ENCODE data around the gene DIS3L2. TPM values are rescaled to one million over a fixed set of nuclear protein-coding genes. Genes with fewer than 3 reads are reported as not detected.

Gene DIS3L2
- total and polyA plus RNA-seq, 8 donors: 25.2 to 43.4 (median 36.3) TPM

- intact Hi-C loops (cut with DNase I): no loop called here
- no peaks in the 10 kb centered on the region for H3K27me3 ChIP-seq
- no peaks in the 10 kb centered on the region for H3K36me3 ChIP-seq
- H3K9me3 ChIP-seq: no peaks in the 10 kb centered on the region
- DNase-seq (no peak), ATAC-seq (no peak)
- no peak overlapping the region for H3K4me3 ChIP-seq
- no peaks in the 10 kb centered on the region for H3K4me1 ChIP-seq
- no peak overlapping the region for H3K27ac ChIP-seq
- TF ChIP-seq CTCF (IDR thresholded peaks at IDR 0.05): no peak
Observed at GRCh38 chr2:232291343-232291742, 329.8 kb downstream of the DIS3L2 start.

GRCh38 chr2:232292395-232293154, 331.1 kb downstream of the DIS3L2 start:
- peak in 1 of 4 donors; percentile 63 for DNase-seq
- no peak overlapping the region for H3K27ac ChIP-seq
- no peaks in the 10 kb centered on the region for H3K9me3 ChIP-seq
- TF ChIP-seq CTCF (IDR thresholded peaks at IDR 0.05): peak; percentile 36 to 75
- intact Hi-C loops (cut with DNase I): no loop called here
- ATAC-seq: peak; percentile 87
- no peak overlapping the region for H3K4me3 ChIP-seq
- no peaks in the 10 kb centered on the region for H3K27me3 ChIP-seq
- H3K4me1 ChIP-seq: no peaks in the 10 kb centered on the region
- no peaks in the 10 kb centered on the region for H3K36me3 ChIP-seq

- H3K27me3 ChIP-seq: no peaks in the 10 kb centered on the region
- ATAC-seq: no peak
- H3K36me3 ChIP-seq: no peaks in the 10 kb centered on the region
- no peak for TF ChIP-seq CTCF (IDR thresholded peaks at IDR 0.05)
- H3K4me3 ChIP-seq: no peak overlapping the region
- H3K9me3 ChIP-seq: no peaks in the 10 kb centered on the region
- DNase-seq: no peak
- intact Hi-C loops (cut with DNase I): no loop called here
- no peaks in the 10 kb centered on the region for H3K4me1 ChIP-seq
- H3K27ac ChIP-seq: no peak overlapping the region
Observed at GRCh38 chr2:232293191-232293590, 331.7 kb downstream of the DIS3L2 start.

- intact Hi-C loops (cut with DNase I): no loop called here
- TF ChIP-seq CTCF (IDR thresholded peaks at IDR 0.05): no peak
- no peaks in the 10 kb centered on the region for H3K4me1 ChIP-seq
- ATAC-seq: no peak
- H3K4me3 ChIP-seq: no peak overlapping the region
- no peaks in the 10 kb centered on the region for H3K27me3 ChIP-seq
- H3K9me3 ChIP-seq: no peaks in the 10 kb centered on the region
- no peak overlapping the region for H3K27ac ChIP-seq
- peaks cover 0 to 13% of the 10 kb centered on the region in 2 donors for H3K36me3 ChIP-seq
- DNase-seq: no peak
Observed at GRCh38 chr2:232295971-232296370, 334.5 kb downstream of the DIS3L2 start.

GRCh38 chr2:232296776-232297525, 335.4 kb downstream of the DIS3L2 start:
- DNase-seq (peak in 1 of 4 donors; percentile 36), ATAC-seq (no peak)
- no peak for TF ChIP-seq CTCF (IDR thresholded peaks at IDR 0.05)

More at GRCh38 chr2:232296776-232297525, 335.4 kb downstream of the DIS3L2 start:
- H3K9me3 ChIP-seq: no peaks in the 10 kb centered on the region
- H3K4me1 ChIP-seq: no peaks in the 10 kb centered on the region
- intact Hi-C loops (cut with DNase I): no loop called here
- no peak overlapping the region for H3K27ac ChIP-seq
- H3K36me3 ChIP-seq: peaks cover 0 to 16% of the 10 kb centered on the region in 2 donors
- no peak overlapping the region for H3K4me3 ChIP-seq
- H3K27me3 ChIP-seq: no peaks in the 10 kb centered on the region
